ENCODE measurements around the gene TREML4. TPM values are rescaled to one million over a fixed set of nuclear protein-coding genes. Genes with fewer than 3 reads are reported as not detected.
"Not testable (repeated sequence)": the region's sequence is repeated elsewhere in the genome, so short reads cannot be mapped to it uniquely, and the experiment has no call there.

TREML4 gene
- total RNA-seq, 1 donor from 2014 or later, result not detected

GRCh38 chr6:41208439-41209106 is 19.6 kb upstream of the TREML4 start:
- no peak for DNase-seq

DNA sequence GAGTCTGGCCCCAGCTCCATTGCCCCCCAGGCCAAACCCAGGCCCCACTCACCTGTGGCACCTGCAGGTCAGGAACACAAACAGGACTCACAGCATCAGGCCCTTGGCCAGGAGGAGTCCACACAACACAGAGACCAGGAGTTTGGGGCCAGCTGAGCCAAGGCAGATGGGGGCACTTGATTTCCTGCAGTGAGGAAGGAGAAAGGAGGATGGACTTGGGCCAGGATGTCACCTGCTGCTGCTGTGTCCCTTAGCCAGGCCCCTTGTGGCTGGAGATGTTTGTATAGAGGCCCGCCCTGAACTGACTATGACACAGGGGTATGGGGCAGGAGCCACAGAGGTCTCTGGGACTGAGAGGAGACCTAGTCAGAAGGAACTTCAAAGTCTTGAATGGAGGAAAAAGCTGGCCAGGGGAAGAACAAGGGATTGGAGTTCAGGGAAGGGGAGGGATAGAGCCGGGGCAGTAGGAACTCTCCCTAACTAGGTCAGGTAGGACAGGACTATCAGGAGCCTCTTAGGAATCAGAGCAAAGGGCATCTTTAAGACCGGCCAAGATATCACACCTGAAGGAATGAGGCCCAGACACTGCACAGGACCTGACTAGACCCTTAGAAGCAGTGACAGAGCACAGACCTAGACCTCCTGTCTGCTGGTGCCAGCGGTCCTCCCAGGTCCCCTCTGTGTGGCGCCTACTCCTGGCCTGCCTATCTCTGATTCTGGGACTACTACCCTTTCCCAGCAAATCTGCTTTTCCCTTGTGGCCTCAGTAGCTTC is 18.4 kb upstream of the TREML4 start:
- DNase-seq, result no peak

DNA sequence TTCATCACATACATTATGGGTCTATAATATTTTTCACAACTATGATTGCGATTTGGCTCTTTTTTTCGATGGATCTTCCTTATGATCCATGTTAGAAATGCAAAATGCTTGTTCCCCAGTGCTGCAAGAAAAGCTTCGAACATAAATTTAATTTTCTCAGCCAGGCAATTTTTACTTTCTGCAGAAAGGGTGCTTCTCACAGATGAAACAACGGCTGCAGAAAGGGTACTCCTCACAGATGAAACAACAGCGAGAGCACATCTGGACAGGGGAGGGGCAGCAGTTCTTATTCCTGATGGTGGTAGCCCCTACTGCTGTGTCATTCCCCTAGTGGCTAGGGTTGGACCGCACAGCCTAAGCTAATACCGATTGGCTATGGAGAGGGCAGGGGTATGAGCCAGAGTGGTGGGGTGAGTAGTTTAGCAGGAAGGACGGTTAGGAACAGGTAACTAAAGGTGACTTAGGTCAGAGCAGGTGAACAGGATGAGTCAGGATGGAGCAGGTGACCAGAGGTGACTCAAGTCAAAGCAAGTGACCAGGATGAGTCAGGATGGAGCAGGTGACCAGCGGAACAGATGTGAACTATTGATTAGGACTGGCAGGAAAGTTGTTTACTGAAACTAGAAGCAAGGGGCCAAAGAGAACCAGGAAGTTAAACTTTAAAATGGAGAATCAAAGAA is 13.4 kb upstream of the TREML4 start:
- DNase-seq, result no peak

GRCh38 chr6:41215777-41216176 is 12.4 kb upstream of the TREML4 start:
- DNase-seq, result no peak

DNA sequence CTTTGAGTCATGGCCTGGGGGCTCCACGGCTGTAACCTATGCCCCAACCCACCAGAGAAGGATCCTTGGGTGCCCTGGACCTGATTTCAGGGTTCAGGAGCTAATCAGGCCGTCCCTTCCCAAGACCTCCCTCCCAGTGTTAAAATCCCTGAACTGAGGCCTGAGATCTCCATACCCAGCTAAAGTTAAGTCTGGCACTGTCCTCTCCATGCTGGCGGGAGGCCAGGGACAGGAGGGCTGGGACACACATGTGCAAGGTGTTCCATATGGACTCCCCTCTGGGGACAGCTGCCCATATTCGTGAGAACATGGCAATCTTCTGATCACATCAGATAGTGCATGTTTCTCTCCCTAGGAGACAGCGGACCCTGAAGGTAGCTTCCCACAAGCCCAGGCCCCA is 11.5 kb upstream of the TREML4 start:
- DNase-seq, result no peak

DNA sequence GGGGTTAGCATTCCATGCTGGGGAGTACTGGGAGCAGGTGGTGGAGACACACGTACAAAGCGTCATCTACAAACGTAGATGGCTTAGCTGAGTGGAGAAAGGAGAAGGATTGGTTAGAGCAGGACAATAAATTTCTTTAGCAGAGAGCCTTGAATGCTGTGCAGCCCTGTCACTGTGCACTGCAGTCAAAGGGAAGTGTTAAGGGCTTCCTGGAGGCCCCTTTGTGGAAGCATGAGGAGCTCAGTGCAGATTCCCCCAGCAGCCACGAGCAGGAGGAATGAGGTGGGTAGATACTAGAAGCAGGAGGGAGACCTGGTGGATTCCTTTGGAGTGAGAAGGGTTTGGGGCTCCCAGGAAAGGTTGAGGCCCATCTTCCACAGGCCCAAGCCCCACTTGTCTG is 6.1 kb upstream of the TREML4 start:
- DNase-seq, result no peak

- no peak for DNase-seq
These were observed 5.6 kb upstream of the TREML4 start for GRCh38 chr6:41222513-41222912.

DNA sequence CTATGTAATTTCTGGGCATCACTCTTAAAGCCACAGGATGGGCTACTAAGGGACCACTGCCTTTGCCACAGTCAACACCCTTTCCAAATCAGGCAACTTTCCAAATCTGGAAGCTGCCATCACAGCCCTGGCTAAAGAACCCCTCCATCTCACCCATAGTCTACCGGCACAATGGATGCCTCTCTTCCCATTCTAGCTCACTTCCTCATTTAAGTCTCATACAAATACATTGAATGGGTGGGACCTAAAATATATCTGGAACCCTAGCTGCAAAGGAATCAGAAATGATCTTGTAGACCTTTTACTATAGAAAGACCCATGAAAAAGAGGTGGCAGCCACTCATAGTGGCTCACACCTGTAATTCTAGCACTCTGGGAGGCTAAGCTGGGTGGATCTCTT is 3.3 kb upstream of the TREML4 start:
- no peak for DNase-seq

- DNase-seq, result peak; percentile 7
These were observed 1.4 kb upstream of the TREML4 start for GRCh38 chr6:41226752-41227151.

GRCh38 chr6:41228616-41229015 is 467 bp downstream of the TREML4 start:
- no peak for DNase-seq

GRCh38 chr6:41229721-41230120 is 1.6 kb downstream of the TREML4 start:
- no peak for DNase-seq

- DNase-seq, result no peak
These were observed 3.1 kb downstream of the TREML4 start for GRCh38 chr6:41231246-41231645.

DNA sequence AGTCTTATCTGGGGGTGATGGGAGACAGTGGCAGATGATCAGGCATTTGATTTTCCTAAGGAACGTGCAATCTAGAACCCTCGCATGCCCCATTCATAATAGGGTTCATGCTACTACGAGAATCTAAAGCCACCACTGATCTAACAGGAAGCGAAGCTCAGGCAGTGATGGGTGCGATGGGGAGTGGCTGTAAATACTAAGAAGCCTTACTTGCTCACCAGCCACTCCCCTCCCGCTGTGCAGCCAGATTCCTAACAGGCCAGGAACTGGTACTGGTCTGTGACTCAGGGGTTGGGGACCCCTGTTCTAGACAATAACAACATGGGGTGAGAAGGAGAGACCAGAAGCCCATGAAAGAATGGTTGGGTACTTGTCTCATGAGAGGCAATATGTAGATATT is 4.5 kb downstream of the TREML4 start:
- DNase-seq, result no peak

DNA sequence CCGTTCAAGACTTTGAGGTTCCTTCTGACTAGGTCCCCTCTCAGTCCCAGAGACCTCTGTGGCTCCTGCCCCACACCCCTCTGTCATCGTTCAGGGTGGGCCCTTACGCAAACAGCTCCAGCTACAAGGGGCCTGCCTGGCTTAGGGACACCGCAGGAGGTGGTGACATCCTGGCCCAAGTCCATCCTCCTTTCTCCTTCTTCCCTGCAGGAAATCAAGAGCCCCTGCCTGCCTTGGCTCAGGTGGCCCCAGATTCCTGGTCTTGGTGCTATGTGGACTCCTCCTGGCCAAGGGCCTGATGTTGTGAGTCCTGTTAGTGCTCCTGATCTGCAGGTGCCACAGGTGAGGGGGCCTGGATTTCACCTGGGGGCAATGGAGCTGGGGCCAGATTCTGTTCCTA is 8.1 kb downstream of the TREML4 start:
- DNase-seq, result no peak

DNA sequence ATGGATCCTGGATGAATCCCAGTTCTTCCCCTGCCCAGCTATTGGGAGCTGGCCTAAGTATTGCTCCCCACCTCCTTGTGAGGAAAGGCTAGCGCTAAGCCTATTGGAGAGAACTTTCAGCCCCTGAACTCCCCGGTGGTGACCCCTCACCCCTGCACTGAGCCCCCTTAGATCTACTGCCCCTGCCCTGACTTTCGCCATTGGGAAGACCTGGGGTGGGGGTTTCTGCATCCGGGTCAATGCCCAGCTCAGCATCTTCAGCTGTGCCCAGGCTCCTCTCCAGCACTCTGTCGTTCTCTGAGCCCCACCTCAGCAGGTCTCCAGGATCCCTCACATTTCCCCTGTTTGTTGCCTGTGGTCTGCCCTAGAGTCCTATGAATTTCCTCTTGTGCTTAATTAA is 9.0 kb downstream of the TREML4 start:
- no peak for DNase-seq

DNA sequence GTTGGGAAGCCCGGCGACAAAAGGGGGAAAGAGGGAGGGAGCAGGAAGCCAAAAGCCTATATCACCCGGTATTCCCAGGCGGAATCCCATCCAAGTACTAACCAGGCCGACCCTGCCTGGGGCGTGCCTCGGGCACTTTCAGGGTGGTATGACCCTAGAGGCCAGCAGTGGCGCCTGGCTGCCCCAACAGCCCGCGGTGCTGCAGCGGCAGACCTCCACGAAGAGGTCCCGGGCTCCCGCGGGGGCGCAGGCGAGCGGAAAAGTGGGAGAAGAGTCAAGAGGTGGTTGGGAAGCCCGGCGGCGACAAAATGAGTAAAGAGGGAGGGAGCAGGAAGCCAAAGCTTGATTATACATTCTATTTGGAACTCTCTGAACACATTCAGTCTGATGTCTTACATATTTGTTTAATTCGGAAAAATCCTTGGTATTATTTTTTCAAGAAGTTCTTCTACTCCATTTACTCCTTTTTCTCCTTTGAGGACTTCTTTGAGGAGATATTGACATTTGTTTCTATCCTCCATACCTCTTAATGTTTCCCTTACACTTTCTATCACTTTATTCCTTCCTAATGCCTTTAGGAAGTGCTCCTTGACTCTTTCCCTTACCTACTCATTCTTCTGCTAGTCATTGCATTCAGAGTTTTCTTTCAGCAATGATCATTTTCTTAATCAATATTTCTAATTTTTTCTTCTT is 11.5 kb downstream of the TREML4 start:
- DNase-seq, result no peak

GRCh38 chr6:41246529-41246928 is 18.4 kb downstream of the TREML4 start:
- not testable (repeated sequence) for DNase-seq

- no peak for DNase-seq
These were observed 19.2 kb downstream of the TREML4 start for GRCh38 chr6:41247288-41247865.

DNA sequence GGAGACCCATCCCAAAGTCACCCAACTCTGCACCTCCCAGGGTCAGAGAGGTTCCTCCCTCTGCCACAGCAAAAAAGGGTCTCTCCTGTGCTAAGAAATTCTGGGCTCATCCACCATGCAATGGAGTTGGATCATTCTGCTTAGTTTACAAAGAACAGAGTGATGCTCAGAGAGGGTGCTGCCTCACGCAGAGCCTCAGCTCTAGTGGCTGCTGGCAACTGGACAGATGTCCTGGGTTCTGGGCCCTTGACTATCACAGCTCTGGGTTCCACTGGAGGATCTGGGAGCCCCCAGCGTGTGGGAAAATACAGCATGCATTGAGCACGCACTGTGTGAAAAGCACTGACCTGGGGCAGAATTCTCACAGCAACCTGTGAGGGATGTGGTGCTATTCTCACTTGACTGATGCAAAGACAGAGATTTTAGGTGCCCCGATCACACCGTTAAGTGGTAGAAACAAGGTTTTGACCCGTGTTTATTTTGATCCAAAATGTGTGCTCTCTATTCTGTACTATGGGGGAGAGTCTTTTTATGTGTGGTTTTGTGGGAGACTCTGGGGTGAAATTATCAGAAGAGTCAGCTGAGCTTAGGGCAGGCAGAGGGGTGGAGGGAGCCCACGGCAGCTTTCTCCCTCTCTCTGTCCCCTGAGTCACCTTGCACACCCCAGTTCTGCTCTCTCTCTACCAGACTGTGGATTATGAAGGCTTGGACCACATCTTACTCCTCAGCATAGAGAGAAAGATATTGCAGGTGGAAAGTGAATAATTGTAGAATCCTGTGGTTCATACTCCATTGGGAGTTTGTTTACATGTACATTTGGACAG is 19.9 kb downstream of the TREML4 start:
- DNase-seq, result no peak

DNA sequence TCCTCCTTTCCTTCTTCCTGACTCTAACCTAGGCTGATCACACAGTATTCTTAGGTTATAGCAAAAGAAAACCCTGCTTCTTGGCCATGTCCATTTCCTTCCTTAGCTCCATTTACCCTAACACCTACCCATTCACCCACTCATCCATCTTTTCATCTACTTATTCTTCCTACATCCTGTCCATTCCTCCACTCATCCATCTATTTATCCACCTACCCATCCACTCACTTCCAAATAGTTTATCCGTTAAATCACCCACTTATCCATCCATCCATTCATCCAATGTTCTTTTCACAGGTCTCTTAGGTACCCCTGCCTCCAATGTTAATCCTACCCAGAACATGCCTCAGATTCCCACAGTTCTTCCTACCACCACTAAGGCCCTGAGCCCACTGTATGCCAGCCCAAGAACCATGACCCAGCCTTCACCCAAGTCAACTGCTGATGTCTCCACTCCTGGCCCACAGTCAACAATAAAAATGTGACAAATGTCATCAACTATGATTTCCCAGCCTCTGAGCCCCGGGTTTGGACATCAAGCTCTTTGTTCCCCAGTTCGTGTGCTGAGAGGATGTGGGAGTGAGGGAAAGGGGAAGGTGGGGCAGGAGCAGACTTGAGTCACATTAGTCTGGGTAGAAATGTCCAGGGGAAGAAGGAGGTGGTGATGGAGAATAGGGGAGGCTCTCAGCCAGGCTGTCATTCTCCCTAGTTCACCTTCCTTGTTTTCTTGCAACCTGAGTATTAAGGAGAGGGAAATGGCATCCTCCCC is 24.4 kb downstream of the TREML4 start:
- no peak for DNase-seq

DNA sequence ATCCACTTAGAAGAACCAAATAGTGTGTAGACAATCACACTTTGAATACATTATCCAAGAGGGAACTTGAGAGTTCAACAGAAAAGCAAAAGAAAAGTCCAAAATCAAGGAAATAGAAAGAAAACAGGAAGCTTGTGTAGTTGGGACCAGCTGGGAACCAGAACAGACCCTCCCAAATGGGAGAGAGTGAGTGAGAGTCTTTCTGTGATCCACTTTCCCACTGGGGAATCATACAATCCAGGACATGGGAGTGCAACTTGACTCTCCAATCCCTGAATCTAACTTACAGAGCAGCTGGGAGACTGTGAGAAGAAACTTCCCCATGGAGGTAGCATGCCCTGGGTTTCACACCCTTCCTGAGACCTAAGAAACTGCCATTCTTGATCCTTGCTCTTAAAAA is 27.0 kb downstream of the TREML4 start:
- peak; percentile 17 for DNase-seq
